CD14-positive monocyte (primary cell): ENCODE results near the gene ZNF565. TPM values are rescaled to one million over a fixed set of nuclear protein-coding genes. Genes with fewer than 3 reads are reported as not detected.

Source experiments
- DNase-seq, 3 donors: peaks; one replicate each; pipeline ENCODE4 v3.0.0-alpha.2; 2011 to 2022
- H2AFZ ChIP-seq: 2 replicates; pipeline ENCODE4 v1.6.0; 2012; ENCODE audit warnings: mild to moderate bottlenecking, low read depth, low read length, inconsistent platforms; ENCODE audit not compliant: insufficient read depth, poor library complexity, severe bottlenecking
- H3K27ac ChIP-seq, 2 donors: 1 replicate in 1 of 2; 2 replicates in 1 of 2; pipeline ENCODE4 v1.5.1; 2012 to 2013; ENCODE audit warnings: low read length in 2 of 2, control low read depth in 1 of 2, inconsistent platforms in 1 of 2, low read depth in 1 of 2, mild to moderate bottlenecking in 1 of 2
- H3K27me3 ChIP-seq, 2 donors: one replicate each; pipeline versions ENCODE4 v1.6.0 to v1.6.1; 2011 to 2013; ENCODE audit warnings: low read length in 2 of 2; ENCODE audit not compliant: control insufficient read depth in 2 of 2, insufficient read depth in 2 of 2
- H3K36me3 ChIP-seq, 2 donors: replicated peaks in 1 of 2; 1 replicate in 1 of 2; 2 replicates in 1 of 2; pipeline versions ENCODE4 v1.5.1 to v1.6.1; 2012 to 2013; ENCODE audit warnings: low read length in 2 of 2, control low read depth in 1 of 2, inconsistent platforms in 1 of 2, mild to moderate bottlenecking in 1 of 2; ENCODE audit not compliant: insufficient read depth in 2 of 2, control insufficient read depth in 1 of 2
- H3K4me1 ChIP-seq, 2 donors: 1 replicate in 1 of 2; 2 replicates in 1 of 2; pipeline versions ENCODE4 v1.5.1 to v1.6.1; 2012 to 2013; ENCODE audit warnings: low read length in 2 of 2, control low read depth in 1 of 2, inconsistent platforms in 1 of 2, mild to moderate bottlenecking in 1 of 2, moderate library complexity in 1 of 2; ENCODE audit not compliant: insufficient read depth in 2 of 2, control insufficient read depth in 1 of 2
- H3K4me2 ChIP-seq: replicated peaks from 2 replicates; pipeline ENCODE3; 2012; ENCODE audit warnings: low read length, moderate library complexity, mild to moderate bottlenecking; ENCODE audit not compliant: poor library complexity, severe bottlenecking; ENCODE audit errors: extremely low read depth
- H3K4me3 ChIP-seq, 3 experiments: fragments of 200-600 bp in 1 of 3; sonication (generic) in 1 of 3; replicated peaks in 1 of 3; 1 replicate in 2 of 3; 2 replicates in 1 of 3; pipeline ENCODE4 v1.5.1; 2011 to 2013; ENCODE audit warnings: low read length in 3 of 3, mild to moderate bottlenecking in 3 of 3, control low read depth in 2 of 3, low read depth in 2 of 3, inconsistent platforms in 1 of 3, moderate library complexity in 1 of 3
- H3K79me2 ChIP-seq: 2 replicates; pipeline ENCODE4 v1.6.0; 2012; ENCODE audit warnings: mild to moderate bottlenecking, control low read depth, inconsistent platforms, low read length, moderate library complexity; ENCODE audit not compliant: insufficient read depth
- H3K9ac ChIP-seq: 2 replicates; pipeline ENCODE4 v1.6.0; 2017; ENCODE audit warnings: low read length, mild to moderate bottlenecking; ENCODE audit not compliant: insufficient read depth, poor library complexity, severe bottlenecking
- H3K9me3 ChIP-seq, 2 donors: replicated peaks in 1 of 2; 1 replicate in 1 of 2; 2 replicates in 1 of 2; pipeline versions ENCODE4 v1.5.1 to v1.6.1; 2012 to 2013; ENCODE audit warnings: low read length in 2 of 2, control low read depth in 1 of 2; ENCODE audit not compliant: control insufficient read depth in 1 of 2, insufficient read depth in 1 of 2
- H4K20me1 ChIP-seq: 2 replicates; pipeline ENCODE4 v1.6.0; 2012; ENCODE audit warnings: mild to moderate bottlenecking, low read length, control low read depth, moderate library complexity; ENCODE audit not compliant: insufficient read depth
- H3K27ac Mint-ChIP-seq, 7 donors: one replicate each; pipeline ENCODE4 v1.8.0; 2020; ENCODE audit warnings: mild to moderate bottlenecking in 7 of 7, mixed read lengths in 7 of 7, moderate library complexity in 6 of 7, inconsistent platforms in 2 of 7
- H3K27me3 Mint-ChIP-seq, 3 donors: one replicate each; pipeline ENCODE4 v1.8.0; 2021 to 2022; ENCODE audit warnings: low read depth in 3 of 3, mild to moderate bottlenecking in 3 of 3, mixed read lengths in 3 of 3, moderate library complexity in 3 of 3, inconsistent platforms in 1 of 3
- H3K36me3 Mint-ChIP-seq, 2 donors: one replicate each; pipeline ENCODE4 v1.8.0; 2020; ENCODE audit warnings: mixed read lengths in 2 of 2, inconsistent platforms in 1 of 2, mild to moderate bottlenecking in 1 of 2
- H3K4me1 Mint-ChIP-seq: one replicate; pipeline ENCODE4 v1.8.0; 2020; ENCODE audit warnings: mild to moderate bottlenecking, mixed read lengths
- H3K4me3 Mint-ChIP-seq, 2 donors: one replicate each; pipeline ENCODE4 v1.8.0; 2020; ENCODE audit warnings: mild to moderate bottlenecking in 2 of 2, mixed read lengths in 2 of 2, moderate library complexity in 1 of 2
- H3K9me3 Mint-ChIP-seq, 7 donors: one replicate each; pipeline ENCODE4 v1.8.0; 2020 to 2022; ENCODE audit warnings: mixed read lengths in 7 of 7, mild to moderate bottlenecking in 6 of 7, moderate library complexity in 6 of 7, inconsistent platforms in 2 of 7
- CTCF ChIP-seq: fragments of 200-600 bp; IDR thresholded peaks from one replicate; pipeline ENCODE4 v1.8.0; 2022; ENCODE audit warnings: antibody characterized with exemption, mild to moderate bottlenecking
- WGBS: methylation state at CpG from one replicate; pipeline ENCODE4 v1.1.5; 2013; ENCODE audit warnings: missing lambda C conversion rate; ENCODE audit not compliant: insufficient coverage; 5-methylcytosine and 5-hydroxymethylcytosine counted together
- intact Hi-C, 2 donors: fragments of 100-400 bp; cut with micrococcal nuclease; formaldehyde crosslinking; loops; one replicate each; pipeline versions ENCODE4 v1.15.0 to v1.15.1; 2023
- polyA plus RNA-seq, 3 donors: library from polyadenylated mRNA; depleted of rRNA in 1 of 3; unstranded in 2 of 3; stranded (reverse) in 1 of 3; fragments of 300-500 nt in 2 of 3; fragments of >200 nt in 1 of 3; fragmentation: Illumina TruSeq in 2 of 3; gene quantifications; 1 replicate in 2 of 3; 2 replicates in 1 of 3; pipeline ENCODE4 v1.2.3, GENCODE V29; 2012 to 2021

ZNF565 gene
- polyA plus RNA-seq, 3 donors = 1.5 to 3.5 (median 2.1) TPM

GRCh38 chr19:36225219-36225892, 10.9 kb upstream of the ZNF565 start:
- Histone ChIP-seq H3K79me2 (peaks cover 74% of the 10 kb centered on the region), H3K27ac (no peak overlapping the region), H3K27me3 (no peaks in the 10 kb centered on the region), H4K20me1 (no peaks in the 10 kb centered on the region), H3K4me3 (peak overlapping the region in 1 of 3 experiments; percentile 2), H3K4me2 (no peak overlapping the region), H3K36me3 (peaks cover 74 to 100% of the 10 kb centered on the region in 2 donors), H3K9ac (no peak overlapping the region), H3K9me3 (peaks cover 77 to 93% of the 10 kb centered on the region in 2 donors), H2AFZ (no peak overlapping the region), H3K4me1 (peaks cover 0 to 10% of the 10 kb centered on the region in 2 donors)
- WGBS = 100% methylated on average over 2 of the region's 5 CpGs
- intact Hi-C loops = no loop called here
- peaks cover 34 to 81% (median 62%) of the 10 kb centered on the region in 7 donors for H3K9me3 Mint-ChIP-seq
- peaks cover 13% of the 10 kb centered on the region for H3K4me1 Mint-ChIP-seq
- no peaks in the 10 kb centered on the region for H3K27me3 Mint-ChIP-seq
- H3K36me3 Mint-ChIP-seq = peaks cover 68 to 99% of the 10 kb centered on the region in 2 donors
- DNase-seq = no peak
- peak overlapping the region in 1 of 2 donors; percentile 5 for H3K4me3 Mint-ChIP-seq
- peak overlapping the region in 6 of 7 donors; percentile 3 to 67 (median 17) for H3K27ac Mint-ChIP-seq
- TF ChIP-seq CTCF = no peak

DNA sequence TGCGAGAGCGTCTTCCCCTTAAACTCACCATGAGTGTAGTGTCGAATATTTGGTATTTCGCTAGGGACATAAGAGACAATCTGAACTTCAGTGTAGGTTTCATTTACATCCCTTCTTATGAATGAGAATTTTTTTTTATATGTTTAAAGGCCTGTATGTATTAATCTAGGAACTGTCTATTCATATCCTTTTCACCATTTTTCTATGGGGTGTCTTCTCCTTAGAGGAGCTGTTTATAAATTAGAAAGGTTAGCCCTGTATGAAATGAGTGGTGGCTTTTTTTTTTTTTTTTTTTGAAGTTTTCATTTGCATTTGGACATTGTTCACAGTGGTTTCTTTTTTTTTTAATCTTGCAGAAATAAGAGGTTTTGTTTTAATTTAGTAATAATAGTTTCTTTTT, 8.0 kb upstream of the ZNF565 start:
- Histone ChIP-seq H4K20me1 (no peaks in the 10 kb centered on the region), H3K4me2 (no peak overlapping the region), H3K79me2 (peaks cover 97% of the 10 kb centered on the region), H3K4me1 (peaks cover 0 to 10% of the 10 kb centered on the region in 2 donors), H3K9ac (no peak overlapping the region), H3K27ac (no peak overlapping the region), H2AFZ (no peak overlapping the region), H3K36me3 (peaks cover 51 to 85% of the 10 kb centered on the region in 2 donors), H3K4me3 (no peak overlapping the region), H3K9me3 (peaks cover 60 to 77% of the 10 kb centered on the region in 2 donors), H3K27me3 (no peaks in the 10 kb centered on the region)
- H3K4me3 Mint-ChIP-seq = no peak overlapping the region
- intact Hi-C loops = no loop called here
- H3K9me3 Mint-ChIP-seq = peaks cover 24 to 76% (median 49%) of the 10 kb centered on the region in 7 donors
- H3K4me1 Mint-ChIP-seq = peaks cover 13% of the 10 kb centered on the region
- WGBS = no CpG with 5 or more reads among the region's 4 CpGs
- no peak for TF ChIP-seq CTCF
- peaks cover 58 to 90% of the 10 kb centered on the region in 2 donors for H3K36me3 Mint-ChIP-seq
- H3K27me3 Mint-ChIP-seq = no peaks in the 10 kb centered on the region
- DNase-seq = no peak
- no peak overlapping the region for H3K27ac Mint-ChIP-seq
